GM23338 (cell line): ENCODE measurements around the gene NSA2. TPM values are rescaled to one million over a fixed set of nuclear protein-coding genes. Genes with fewer than 3 reads are reported as not detected.

Experiments
- ATAC-seq: fragments of 200-7000 bp; cut with Tn5 transposase; 3 replicates; pipeline ENCODE4 v1.9.1; 2020
- DNase-seq: peaks from one replicate; pipeline ENCODE4 v3.0.0-alpha.2; 2015; ENCODE audit warnings: low spot score
- H2AFZ ChIP-seq: fragments of 200-600 bp; sonication (generic); 2 replicates; pipeline ENCODE4 v1.8.0; 2016; ENCODE audit warnings: antibody characterized with exemption, mild to moderate bottlenecking, moderate library complexity
- H3F3A ChIP-seq: fragments of 200-600 bp; sonication (generic); replicated peaks from 2 replicates; pipeline ENCODE4 v1.8.0; 2017; ENCODE audit warnings: antibody characterized with exemption, mixed run types, low read depth
- H3K27ac ChIP-seq: fragments of 200-600 bp; sonication (generic); 2 replicates; pipeline ENCODE4 v1.6.1; 2016; ENCODE audit warnings: low read depth
- H3K27me3 ChIP-seq: fragments of 200-600 bp; sonication (generic); 2 replicates; pipeline ENCODE4 v1.8.0; 2016; ENCODE audit warnings: mild to moderate bottlenecking, mixed run types, moderate library complexity; ENCODE audit not compliant: insufficient read depth
- H3K36me3 ChIP-seq: fragments of 200-600 bp; sonication (generic); 2 replicates; pipeline ENCODE4 v1.8.0; 2016; ENCODE audit warnings: mild to moderate bottlenecking; ENCODE audit not compliant: insufficient read depth
- H3K4me1 ChIP-seq: fragments of 200-600 bp; sonication (generic); 2 replicates; pipeline ENCODE4 v1.8.0; 2016; ENCODE audit warnings: mild to moderate bottlenecking, moderate library complexity; ENCODE audit not compliant: insufficient read depth
- H3K4me2 ChIP-seq: fragments of 200-600 bp; sonication (generic); 2 replicates; pipeline ENCODE4 v1.7.1; 2017; ENCODE audit warnings: mixed run types
- H3K4me3 ChIP-seq: fragments of 200-600 bp; sonication (generic); 2 replicates; pipeline ENCODE4 v1.6.1; 2016; ENCODE audit warnings: mixed run types
- H3K79me2 ChIP-seq: fragments of 200-600 bp; sonication (generic); replicated peaks from 2 replicates; pipeline ENCODE4 v1.8.0; 2017; ENCODE audit warnings: mild to moderate bottlenecking; ENCODE audit not compliant: insufficient read depth
- H3K9me2 ChIP-seq: fragments of 200-600 bp; sonication (generic); 2 replicates; pipeline ENCODE4 v1.8.0; 2017; ENCODE audit not compliant: insufficient read depth
- H4K20me1 ChIP-seq: fragments of 200-600 bp; sonication (generic); replicated peaks from 2 replicates; pipeline ENCODE4 v1.8.0; 2017; ENCODE audit warnings: mild to moderate bottlenecking; ENCODE audit not compliant: insufficient read depth
- H3K27ac Mint-ChIP-seq: 2 replicates; pipeline ENCODE4 v1.8.0; 2020; ENCODE audit warnings: inconsistent platforms, mild to moderate bottlenecking, moderate library complexity, mixed read lengths
- H3K27me3 Mint-ChIP-seq: 3 replicates; pipeline ENCODE4 v1.8.0; 2022; ENCODE audit warnings: low read depth, mild to moderate bottlenecking, moderate library complexity, mixed read lengths, inconsistent platforms; ENCODE audit not compliant: insufficient read depth, poor library complexity
- H3K36me3 Mint-ChIP-seq: 3 replicates; pipeline ENCODE4 v1.8.0; 2021; ENCODE audit warnings: low read depth, mild to moderate bottlenecking, inconsistent platforms, moderate library complexity, mixed read lengths
- H3K4me1 Mint-ChIP-seq: 3 replicates; pipeline ENCODE4 v1.8.0; 2020; ENCODE audit warnings: mild to moderate bottlenecking, inconsistent platforms, mixed read lengths
- H3K4me3 Mint-ChIP-seq: 3 replicates; pipeline ENCODE4 v1.8.0; 2021; ENCODE audit warnings: moderate library complexity, mild to moderate bottlenecking, inconsistent platforms, mixed read lengths
- H3K9me3 Mint-ChIP-seq: 3 replicates; pipeline ENCODE4 v1.8.0; 2020; ENCODE audit warnings: moderate library complexity, mild to moderate bottlenecking, inconsistent platforms, mixed read lengths
- CTCF ChIP-seq, 2 experiments: fragments of 200-600 bp in 1 of 2; sonication (generic) in 1 of 2; conservative IDR thresholded peaks; 2 replicates each; pipeline versions ENCODE4 v1.5.1 to v1.6.1; 2016 to 2017; ENCODE audit warnings: antibody characterized with exemption in 2 of 2, low read depth in 2 of 2, mild to moderate bottlenecking in 2 of 2, moderate library complexity in 1 of 2
- EZH2 ChIP-seq: fragments of 200-600 bp; sonication (generic); IDR thresholded peaks from one replicate; pipeline ENCODE4 v1.8.0; 2017; ENCODE audit warnings: antibody characterized with exemption, mild to moderate bottlenecking, low read depth; ENCODE audit not compliant: unreplicated experiment
- JUNB ChIP-seq: IDR thresholded peaks from one replicate; pipeline ENCODE4 v1.6.1; 2016; ENCODE audit warnings: antibody characterized with exemption; ENCODE audit not compliant: unreplicated experiment
- ZNF462 ChIP-seq: fragments of 250-450 bp; sonication (Bioruptor Pico); IDR thresholded peaks from 2 replicates; pipeline ENCODE4 v1.5.0; 2020; ENCODE audit warnings: mild to moderate bottlenecking, moderate library complexity
- polyA plus RNA-seq: library from polyadenylated mRNA; unstranded; fragments of >200 nt; fragmentation: Nextera tagmentation; extraction: Ambion mirVana; gene quantifications from 2 replicates; pipeline ENCODE4 v1.2.1, GENCODE V29; 2016
- total RNA-seq: library from RNA; depleted of rRNA; stranded (reverse); fragments of >200 nt; shearing (Covaris generic); gene quantifications from 2 replicates; pipeline ENCODE4 v1.2.3, GENCODE V29; 2014

The NSA2 gene
- total and polyA plus RNA-seq, 2 experiments from 2014 or later: 103 to 244 TPM

- Histone ChIP-seq H3K36me3 (peaks cover 49% of the 10 kb centered on the region), H4K20me1 (no peaks in the 10 kb centered on the region; the same call in 1 of the 2 replicates), H3K27me3 (no peaks in the 10 kb centered on the region), H3F3A (peaks cover 12% of the 10 kb centered on the region), H3K4me1 (no peaks in the 10 kb centered on the region), H2AFZ (no peak overlapping the region), H3K4me2 (no peak overlapping the region), H3K27ac (peak overlapping the region; percentile 35; the same call in 1 of the 2 replicates), H3K79me2 (peaks cover 43% of the 10 kb centered on the region), H3K9me2 (no peaks in the 10 kb centered on the region), H3K4me3 (no peak overlapping the region)
- ATAC-seq: no peak
- peaks cover 4% of the 10 kb centered on the region; the same call in 2 of the 3 replicates for H3K4me1 Mint-ChIP-seq
- no peaks in the 10 kb centered on the region; the same call in 2 of the 3 replicates for H3K9me3 Mint-ChIP-seq
- H3K36me3 Mint-ChIP-seq: peaks cover 65% of the 10 kb centered on the region
- no peak overlapping the region for H3K4me3 Mint-ChIP-seq
- no peak overlapping the region for H3K27ac Mint-ChIP-seq
- peaks cover 4% of the 10 kb centered on the region for H3K27me3 Mint-ChIP-seq
- no peak for DNase-seq
- no peak for TF ChIP-seq CTCF (conservative IDR thresholded peaks at IDR 0.05; ENCODE audit: low read depth in 2 of 2)
- no peak for TF ChIP-seq ZNF462
- TF ChIP-seq EZH2: no peak
- no peak for TF ChIP-seq JUNB
These were observed 34.1 kb downstream of the NSA2 start for GRCh38 chr5:74801197-74801596.
